HG03442 (cell line): Measurements from ENCODE around the gene SAMD4B.
"Not testable (repeated sequence)": the region's sequence is repeated elsewhere in the genome, so short reads cannot be mapped to it uniquely, and the experiment has no call there.

Experiments
- ATAC-seq: cut with Tn5 transposase; IDR thresholded peaks from one replicate; pipeline ENCODE4 v1.9.1; 2021; ENCODE audit warnings: mild to moderate bottlenecking, moderate library complexity; ENCODE audit not compliant: unreplicated experiment

Gene SAMD4B

DNA sequence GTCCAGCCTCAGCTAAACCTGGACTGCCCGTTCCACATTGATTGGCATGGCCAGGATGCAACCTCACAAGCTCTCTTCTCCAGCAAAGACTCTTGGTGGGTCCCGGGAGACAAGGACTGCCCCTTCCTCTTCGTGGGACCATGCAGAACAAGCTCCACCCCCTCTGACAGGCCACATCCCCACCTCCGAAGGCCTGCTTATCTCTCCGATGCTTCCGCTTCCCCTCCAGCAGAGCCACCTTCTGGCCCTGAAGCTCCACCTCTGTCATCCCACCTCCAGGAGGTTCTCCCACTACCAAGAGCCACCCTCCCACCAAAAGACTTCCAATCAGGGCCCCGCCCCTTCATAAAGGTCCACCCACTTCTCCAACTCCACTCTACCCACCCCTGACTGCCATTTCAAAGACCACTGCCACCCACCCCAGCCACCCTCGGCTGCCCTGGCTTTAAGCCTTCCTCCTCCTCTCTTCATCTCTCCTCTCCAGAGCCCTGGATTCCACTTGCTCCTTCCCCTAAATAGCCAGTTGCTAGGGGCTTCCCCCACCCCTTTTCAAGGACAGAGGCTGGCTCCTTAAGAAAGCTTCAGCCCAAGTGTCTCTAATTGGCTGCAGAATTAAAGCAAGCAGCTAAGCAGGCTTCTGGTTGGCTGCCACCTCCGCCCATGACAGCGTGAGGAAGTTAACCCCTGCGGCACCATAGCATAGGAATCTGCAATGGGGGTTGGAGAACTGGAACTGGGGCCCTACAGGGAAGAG lies 31.5 kb upstream of the SAMD4B start:
- no peak for ATAC-seq

DNA sequence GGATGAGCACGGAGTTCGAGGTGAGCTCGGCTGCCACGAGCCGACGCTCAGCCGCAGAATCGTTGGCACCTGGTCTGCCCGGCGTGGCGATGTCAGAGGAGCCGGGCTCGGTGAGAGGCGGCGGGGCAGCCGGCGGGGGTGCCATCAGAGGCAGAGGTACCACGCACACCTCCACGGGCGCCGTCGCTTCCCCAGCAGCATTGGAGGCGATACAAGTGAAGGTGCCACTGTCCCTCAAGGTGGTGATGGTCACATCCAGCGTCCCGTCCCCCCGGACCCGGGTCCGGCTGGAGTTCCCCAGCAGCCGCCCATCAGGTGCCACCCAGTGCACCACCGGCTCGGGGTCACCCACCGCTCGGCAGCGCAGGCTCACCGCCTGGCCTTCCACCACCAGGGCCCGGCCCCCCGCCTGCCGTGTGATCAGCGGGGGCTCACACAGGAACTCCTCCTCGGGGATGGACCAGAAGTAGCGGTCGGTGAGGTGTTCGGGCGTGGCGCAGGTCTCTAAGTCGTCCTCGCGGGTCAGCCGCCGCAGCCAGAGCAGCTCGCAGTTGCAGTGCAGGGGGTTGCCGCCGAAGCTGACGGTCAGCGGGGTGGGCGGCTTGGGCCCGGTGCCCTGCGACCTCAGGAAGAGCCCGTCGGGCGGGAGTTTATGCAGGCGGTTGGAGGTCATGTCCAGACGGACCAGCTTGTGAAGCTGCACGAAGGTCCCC lies 28.0 kb upstream of the SAMD4B start:
- no peak for ATAC-seq

DNA sequence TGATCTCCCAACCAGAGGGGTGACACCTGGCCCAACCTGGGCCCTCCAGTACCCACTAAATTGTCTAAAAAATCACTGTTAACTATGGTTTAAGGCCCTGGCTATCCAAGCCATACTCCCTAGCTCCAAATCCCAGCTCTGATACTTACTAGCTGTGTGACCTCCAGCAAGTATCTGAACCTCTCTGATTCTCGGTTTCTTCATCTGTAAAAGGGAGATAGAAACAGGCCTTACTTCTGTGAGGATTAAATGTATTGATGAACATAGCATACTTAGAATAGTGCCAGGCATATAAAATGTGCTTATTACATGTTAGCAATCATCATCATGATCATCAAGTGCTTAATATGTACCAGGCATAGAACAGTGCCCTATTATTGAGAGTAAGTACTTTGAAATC lies 26.3 kb upstream of the SAMD4B start:
- ATAC-seq: no peak

DNA sequence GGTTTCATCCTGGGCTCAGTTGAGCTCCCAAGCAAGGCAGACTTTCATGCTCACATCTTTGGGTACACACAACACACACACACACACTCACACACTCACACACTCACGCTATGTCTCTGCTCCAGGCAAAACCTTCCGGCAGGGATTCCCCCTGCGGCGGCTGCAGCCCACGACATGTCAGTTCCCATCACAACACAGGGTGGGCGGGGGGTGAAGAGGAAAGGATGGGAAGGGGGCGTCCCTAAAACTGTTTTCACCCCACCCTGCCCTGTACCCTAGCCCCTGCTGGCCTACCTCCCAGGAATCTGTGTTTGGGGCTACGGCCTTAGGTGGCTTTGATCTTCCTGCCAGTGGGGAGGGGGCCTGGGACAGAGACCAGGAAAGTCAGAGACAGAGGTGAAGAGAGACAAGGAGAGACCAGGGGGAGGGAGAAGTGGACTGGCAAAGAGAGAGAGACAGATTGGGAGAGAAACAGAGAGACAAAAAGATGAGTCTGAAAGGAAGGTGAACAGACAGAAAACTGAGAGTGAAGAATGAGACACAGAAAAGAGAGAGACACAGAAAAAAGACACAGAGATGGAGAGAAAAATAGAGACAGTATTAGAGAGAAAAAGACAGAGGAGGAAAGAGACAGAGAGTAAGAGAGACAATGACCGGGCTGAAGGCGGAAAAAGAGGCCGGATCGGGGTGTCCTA lies 25.4 kb upstream of the SAMD4B start:
- ATAC-seq: no peak

DNA sequence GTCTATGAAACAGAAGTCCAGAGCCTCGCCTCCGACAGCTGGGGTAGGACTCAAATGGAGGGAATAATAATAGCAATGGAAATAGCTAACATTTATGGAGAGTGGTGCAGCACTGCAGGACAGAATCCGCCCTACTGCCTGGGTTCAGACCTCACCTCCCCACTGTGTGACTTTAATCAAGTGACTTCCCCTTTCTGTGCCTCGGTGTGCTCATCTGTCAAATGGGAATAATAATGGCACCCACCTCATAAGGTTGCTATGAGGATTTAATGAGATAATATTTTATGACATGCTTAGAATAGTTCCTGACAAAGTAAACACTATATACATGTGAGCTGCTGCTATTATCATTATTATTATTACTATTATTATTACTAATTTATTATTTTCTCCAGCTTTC lies 24.7 kb upstream of the SAMD4B start:
- no peak for ATAC-seq

DNA sequence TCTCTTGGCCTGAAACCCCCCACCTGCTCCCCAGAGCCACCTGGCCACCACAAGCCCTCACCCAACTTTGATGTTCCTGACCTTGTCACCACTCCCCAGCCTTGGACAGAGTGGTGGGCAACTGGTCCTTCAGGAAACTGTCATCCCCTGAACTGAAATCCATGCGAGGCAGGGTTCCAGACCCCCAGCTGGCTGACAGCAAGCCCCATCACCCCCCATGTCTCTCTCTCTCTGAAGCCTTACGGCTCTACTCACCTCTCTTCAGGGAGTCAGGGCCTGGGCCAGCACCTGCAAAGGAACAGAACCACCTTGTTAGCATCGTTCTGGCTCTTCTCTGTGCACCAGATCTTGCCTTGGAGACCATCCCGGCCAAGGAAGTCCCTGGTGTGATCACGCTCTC lies 24.1 kb upstream of the SAMD4B start:
- no peak for ATAC-seq

DNA sequence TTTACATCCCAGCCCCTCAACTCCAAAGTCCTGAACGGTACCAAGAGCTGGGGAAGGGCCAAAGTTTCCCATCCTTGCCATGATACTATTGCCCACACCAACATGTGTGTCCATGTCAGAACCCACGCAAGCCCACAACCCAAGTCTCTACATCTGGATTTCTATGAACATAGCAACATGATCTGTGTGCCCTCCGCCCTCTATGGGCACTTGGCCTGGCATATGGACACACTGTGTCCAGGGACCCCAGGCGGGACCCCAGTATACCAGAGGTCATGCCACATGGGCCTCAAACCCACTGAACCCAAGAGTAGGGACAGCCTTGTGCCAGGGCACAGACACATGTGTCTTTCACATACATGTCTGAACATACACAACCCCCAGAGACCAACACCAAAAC lies 23.5 kb upstream of the SAMD4B start:
- ATAC-seq: no peak

DNA sequence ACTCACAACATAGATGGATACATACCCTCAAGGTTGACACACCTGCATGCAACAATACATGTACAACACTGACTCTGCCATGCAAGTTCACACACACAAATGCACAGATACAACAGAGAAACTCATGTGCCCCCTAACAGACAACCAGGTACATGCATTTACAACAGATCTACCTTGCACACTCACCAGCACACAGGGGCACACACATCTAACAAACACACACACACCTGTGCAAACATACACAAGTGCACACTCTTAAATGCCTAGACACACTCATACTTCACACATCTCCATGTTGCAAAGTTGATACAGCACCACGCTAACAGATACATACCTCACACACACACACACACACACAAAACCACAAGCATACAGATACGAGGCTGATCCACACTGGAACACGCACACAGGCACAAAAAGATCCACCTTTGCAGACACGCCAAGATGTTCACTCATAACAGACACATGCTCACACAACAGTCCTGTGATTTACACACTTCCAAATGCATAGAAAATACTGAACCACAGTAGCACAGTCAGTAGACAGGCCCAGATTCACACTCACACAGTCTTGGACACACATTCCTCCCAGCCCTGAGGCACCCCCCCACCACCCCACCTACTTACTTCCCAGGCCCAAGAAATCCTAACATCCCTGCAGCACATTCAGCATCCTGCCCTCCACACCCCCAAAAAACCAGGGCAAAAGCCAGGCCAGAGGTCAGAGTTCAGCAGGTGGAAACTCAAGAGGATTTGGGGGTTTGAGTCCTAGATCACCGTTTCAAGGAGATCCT lies 22.9 kb upstream of the SAMD4B start:
- ATAC-seq: no peak

DNA sequence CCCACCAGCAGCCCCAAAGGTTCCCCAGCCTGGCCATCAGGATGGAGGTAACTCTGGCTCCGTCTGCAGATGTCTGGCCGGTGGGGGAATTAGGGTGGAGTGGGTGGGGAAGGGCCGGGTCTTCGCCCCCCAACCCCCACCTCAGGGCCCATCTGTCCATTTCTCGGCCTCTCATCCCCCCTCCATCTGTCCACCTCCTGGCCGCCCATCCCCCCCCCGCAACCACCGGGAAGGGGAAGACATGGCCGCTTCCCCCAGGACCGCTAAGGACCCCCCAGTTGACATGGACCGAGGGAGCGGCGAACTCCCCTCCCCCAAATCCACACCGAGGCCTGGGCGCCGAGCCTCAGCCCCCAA lies 22.4 kb upstream of the SAMD4B start:
- no peak for ATAC-seq

DNA sequence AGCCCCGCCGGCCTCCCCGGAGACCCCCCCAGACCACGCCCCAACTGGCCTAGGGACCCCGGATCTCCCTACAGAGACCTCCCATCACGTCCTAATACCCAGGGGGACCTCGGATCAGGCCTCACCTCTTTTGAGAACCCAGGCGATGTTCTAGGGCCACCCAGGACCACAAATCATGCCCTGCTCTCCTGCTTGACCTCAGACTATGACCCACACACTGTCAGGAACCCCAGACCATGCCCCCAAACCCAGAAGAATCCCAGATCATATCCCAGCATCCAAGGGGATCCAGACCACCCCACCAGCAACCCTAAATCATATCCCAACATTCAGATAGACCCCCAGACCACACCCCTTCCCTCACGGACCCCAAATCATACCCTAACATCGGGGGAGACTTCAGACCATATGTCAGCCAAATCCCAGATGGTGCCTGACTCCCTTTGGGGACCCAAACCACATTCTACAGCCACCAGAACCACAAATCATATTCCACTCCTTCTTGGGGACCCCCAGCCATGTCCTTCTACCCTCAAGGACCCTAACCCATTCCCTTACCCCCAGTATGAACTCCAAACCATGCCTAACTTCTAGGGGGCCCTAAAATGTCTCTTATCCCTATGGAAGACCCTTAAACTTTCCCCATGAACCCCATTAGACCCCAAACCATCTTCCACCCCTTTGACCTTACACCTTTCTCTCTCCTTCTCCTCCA lies 20.9 kb upstream of the SAMD4B start:
- ATAC-seq: no peak

DNA sequence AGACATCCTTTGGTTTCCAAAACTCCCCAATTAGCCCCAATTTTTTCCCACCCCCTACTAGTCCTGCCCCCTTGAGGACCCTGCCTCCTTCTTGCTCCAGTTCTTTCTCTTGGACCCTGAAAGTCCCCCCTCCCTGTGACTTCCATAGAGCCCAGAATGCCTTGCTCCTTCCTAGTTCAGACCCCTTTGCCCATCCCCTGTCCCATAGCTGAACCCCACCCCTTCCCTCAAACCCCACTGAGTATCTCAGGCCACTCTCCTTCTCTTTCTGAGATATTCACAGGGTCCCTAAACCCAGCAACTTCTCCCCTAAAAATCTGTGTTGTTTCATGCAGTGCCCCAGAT lies 20.4 kb upstream of the SAMD4B start:
- ATAC-seq: no peak

DNA sequence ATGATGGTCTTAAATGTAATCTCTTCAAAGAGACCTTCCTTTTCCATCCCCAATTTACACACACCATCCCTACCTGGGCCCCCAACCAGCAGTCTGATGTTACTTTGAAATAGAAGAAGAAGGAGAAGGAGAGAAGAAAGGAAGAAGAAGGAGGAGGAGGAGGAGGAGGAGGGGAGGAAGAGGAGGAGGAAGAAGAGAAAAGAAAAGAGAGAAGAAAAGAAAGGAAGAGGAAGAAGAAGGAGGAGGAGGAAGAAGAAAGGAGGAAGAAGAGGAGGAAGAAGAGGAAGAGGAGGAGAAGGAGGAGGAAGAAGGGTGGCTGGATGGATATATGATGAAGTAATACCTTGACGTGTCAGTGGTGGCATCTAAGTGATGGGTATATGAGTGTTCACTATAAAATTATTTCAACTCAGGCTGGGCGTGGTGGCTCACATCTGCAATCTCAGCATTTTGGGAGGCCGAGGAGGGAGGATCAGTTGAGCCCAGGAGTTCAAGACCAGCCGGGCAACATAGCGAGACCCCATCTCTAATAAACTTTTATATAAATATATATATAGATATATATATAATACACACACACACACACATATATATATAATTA lies 17.9 kb upstream of the SAMD4B start:
- no peak for ATAC-seq

DNA sequence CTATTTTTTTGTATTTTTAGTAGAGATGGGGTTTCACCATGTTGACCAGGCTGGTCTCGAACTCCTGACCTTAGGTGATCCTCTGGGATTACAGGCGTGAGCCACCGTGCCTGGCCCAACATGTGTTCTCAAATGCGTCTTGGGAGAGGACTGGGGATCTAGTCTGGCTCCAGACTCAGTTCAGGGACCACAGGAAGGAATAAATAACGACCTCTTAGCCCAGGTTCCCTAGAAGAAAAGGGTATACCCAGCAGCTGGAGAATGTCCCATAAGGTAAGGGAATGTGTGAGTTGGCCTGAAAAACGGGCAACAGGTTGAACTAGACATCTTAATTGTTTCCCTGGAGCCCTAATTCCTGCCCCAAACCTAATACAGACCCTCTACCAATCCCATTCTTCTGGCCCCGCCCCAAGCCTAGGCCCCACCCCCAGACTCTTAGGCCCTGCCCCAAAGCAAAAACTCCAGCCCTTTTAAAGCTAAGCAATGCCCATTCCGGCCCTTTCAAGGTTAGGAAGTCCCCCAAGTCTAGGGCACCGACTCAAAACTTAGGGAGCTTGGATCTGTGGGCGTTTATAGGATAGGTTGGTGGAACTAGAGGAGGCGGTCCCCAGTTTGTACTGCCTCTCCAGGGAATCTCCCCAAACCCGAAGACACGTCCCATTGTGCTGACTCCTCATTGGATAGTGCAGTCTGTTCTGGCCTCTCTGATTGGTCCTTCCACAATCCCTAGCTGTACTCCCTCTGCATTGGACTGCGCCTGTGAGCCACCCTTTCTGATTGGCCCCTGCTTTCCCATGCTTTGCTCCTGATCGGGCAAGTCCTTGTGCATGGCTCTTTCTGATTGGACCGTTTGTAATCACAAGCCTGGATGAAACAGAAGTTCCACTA lies 16.2 kb upstream of the SAMD4B start:
- no peak for ATAC-seq

DNA sequence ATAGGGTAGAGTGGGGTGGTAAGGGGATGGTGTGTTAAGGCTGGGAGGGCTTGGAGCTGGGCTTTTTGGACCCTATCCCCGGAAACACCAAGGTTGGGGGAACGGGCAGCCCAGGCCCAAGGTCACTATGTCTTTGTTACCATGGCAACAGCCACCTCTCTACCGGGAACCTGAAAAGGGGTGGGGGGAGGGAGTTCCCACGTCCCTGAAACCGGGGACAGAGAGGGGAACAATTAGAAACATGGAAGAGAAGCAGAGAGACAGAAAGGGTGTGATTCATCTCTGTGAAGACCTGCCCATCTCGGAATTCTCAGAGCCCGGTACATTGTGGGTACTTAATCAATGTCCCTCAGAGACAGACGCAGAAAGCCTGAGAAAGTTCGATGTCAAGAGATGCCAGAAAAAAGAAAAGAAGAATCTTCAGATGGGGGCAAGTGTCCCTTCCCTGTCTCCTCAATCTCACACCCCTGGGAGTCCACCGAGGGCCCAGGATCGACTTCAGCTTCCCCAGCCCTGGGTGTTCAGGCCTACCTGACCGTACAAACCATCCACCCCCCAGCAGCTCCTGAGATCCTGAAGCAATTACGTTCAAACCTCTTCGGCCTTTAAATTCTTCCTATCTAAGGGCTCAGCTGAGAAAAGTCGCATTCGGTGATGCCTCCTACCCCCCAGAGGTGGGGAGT lies 14.7 kb upstream of the SAMD4B start:
- ATAC-seq: no peak

DNA sequence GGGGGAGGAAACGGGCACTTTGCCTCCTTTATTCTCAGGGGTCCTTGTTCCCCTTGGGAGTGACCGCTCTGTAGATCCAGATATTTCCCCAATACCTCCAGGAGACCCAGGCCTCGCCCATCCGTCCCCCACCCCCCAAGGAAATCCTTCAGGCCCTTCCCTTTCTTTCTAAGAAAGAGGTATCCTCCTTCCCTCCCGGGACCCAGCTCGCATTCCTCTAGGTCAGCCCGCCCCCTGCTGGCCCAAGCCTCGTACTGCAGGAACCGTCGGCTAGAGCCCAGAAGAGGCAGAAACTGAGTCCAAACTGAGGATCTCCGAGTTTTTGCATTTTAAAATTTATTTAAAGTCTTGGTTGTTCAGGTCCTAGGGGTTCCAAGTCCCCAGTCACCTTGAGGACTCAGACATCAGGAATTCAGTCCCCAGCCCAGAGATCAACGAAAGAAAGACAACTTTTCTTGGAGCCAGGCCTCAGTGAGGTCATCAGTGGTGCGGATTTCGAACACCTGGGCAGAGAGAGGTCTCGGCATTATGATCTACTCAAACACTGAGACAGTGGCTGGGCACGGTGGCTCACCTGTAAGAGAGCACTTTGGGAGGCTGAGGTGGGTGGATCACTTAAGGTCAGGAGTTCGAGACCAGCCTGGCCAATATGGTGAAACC lies 14.0 kb upstream of the SAMD4B start:
- ATAC-seq: no peak

DNA sequence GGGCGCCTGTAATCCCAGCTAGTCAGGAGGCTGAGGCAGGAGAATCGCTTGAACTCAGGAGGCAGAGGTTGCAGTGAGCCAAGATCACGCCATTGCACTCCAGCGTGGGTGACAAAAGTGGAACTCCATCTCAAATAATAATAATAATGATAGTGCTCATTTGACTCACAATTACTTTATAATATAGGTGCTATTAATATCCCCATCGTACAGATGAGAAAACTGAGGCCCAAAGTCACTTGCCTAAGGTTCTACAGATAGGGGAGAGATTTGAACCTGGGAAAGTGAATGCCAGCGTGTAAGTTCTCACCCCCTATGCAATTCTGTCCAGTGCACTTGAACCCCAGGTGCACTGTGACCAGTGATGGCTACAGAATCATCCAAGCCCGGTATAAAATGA lies 12.3 kb upstream of the SAMD4B start:
- no peak for ATAC-seq

DNA sequence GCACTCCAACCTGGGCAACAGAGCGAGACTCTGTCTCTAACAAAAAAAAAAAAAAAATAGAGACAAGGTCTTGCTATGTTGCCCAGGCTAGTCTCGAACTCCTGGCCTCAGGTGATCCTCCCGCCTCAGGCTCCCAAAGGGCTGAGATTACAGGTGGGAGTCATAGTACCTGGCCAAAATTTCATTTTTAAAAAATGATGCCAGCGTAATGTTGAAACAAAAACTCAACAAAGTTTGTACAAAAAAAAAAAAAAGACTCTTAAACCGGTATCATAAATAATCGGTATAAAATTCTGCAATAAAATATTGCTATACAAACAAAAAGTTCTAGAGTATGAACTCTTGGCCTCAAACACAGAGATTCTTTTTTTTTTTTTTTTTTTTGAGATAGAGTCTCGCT lies 9.9 kb upstream of the SAMD4B start:
- no peak for ATAC-seq

DNA sequence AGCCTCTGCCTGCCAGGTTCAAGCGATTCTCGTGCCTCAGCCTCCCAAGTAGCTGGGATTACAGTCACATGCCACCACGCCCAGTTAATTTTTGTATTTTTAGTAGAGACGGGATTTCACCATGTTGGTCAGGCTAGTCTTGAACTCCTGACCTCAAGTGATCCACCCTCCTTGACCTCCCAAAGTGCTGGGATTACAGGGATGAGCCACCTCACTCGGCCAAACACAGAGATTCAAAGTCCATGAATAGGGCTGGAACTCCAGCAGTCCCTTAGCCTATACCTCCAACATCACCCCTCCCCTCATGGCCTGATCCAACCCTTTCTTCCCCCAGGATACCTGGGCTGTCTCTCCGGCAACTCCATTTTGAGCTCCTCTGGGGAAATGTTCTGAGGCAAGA lies 9.5 kb upstream of the SAMD4B start:
- not testable (repeated sequence) for ATAC-seq
